HAP-1 (cell line): ENCODE results near the gene TMEM19.

ENCODE experiments used
- DNase-seq, 2 experiments: peaks; one replicate each; pipeline ENCODE4 v3.0.0-alpha.2; 2016 to 2020; ENCODE audit warnings: low spot score in 2 of 2
- H3K27me3 ChIP-seq: fragments of 250-450 bp; sonication (Bioruptor Pico); 2 replicates; pipeline ENCODE4 v1.5.1; 2020; ENCODE audit warnings: low read depth, mild to moderate bottlenecking, moderate library complexity
- H3K36me3 ChIP-seq: fragments of 250-450 bp; sonication (Bioruptor Pico); replicated peaks from 2 replicates; pipeline ENCODE4 v1.5.1; 2020; ENCODE audit warnings: mild to moderate bottlenecking
- H3K4me1 ChIP-seq: fragments of 250-450 bp; sonication (Bioruptor Pico); 2 replicates; pipeline ENCODE4 v1.5.1; 2020; ENCODE audit warnings: mild to moderate bottlenecking
- H3K4me3 ChIP-seq: fragments of 250-450 bp; sonication (Bioruptor Pico); 2 replicates; pipeline ENCODE4 v1.5.1; 2020; ENCODE audit warnings: mild to moderate bottlenecking, moderate library complexity
- H3K9me3 ChIP-seq: fragments of 250-450 bp; sonication (Bioruptor Pico); 2 replicates; pipeline ENCODE4 v1.5.1; 2020; ENCODE audit warnings: mild to moderate bottlenecking, moderate library complexity
- in situ Hi-C: fragments of 300-500 bp; cut with MboI; formaldehyde crosslinking; loops from 3 replicates; pipeline ENCODE4 v1.14.3; 2020; ENCODE audit warnings: low sequenced_read_pairs, inconsistent platforms, mixed read lengths

Gene TMEM19

GRCh38 chr12:71685914-71686657, at the start of gene TMEM19:
TMEM19 (plus strand) TSS chr12:71686082; CDS start chr12:71686681, 599 bp downstream.
- in situ Hi-C loops, result no loop called here
- DNase-seq, result peak; percentile 84 to 88
- Histone ChIP-seq H3K4me3 (peak within 1 kb of the TSS; percentile 53), H3K9me3 (no peaks in the 10 kb centered on the region), H3K4me1 (peaks cover 11% of the 10 kb centered on the region; the same call in 1 of the 2 replicates), H3K36me3 (no peaks in the 10 kb centered on the region), H3K27me3 (no peaks in the 10 kb centered on the region)

GRCh38 chr12:71636704-71637115, 49.2 kb upstream of the TMEM19 start:
- Histone ChIP-seq H3K36me3 (peaks cover 69% of the 10 kb centered on the region), H3K9me3 (no peaks in the 10 kb centered on the region), H3K4me1 (no peaks in the 10 kb centered on the region)

GRCh38 chr12:71638499-71638898, 47.4 kb upstream of the TMEM19 start:
- Histone ChIP-seq H3K27me3 (no peaks in the 10 kb centered on the region), H3K36me3 (peaks cover 66% of the 10 kb centered on the region)
- in situ Hi-C loops, result loop anchor here (25.0 kb wide), 1 partner anchor 201 kb away; the partner anchor contains the start of gene LGR5

More at GRCh38 chr12:71636704-71637115, 49.2 kb upstream of the TMEM19 start:
- no peak overlapping the region for H3K4me3 ChIP-seq
- in situ Hi-C loops, result loop anchor here (25.0 kb wide), 1 partner anchor 199 kb away; the partner anchor contains the start of gene LGR5
- peak; percentile 37 to 75 for DNase-seq
- no peaks in the 10 kb centered on the region for H3K27me3 ChIP-seq

GRCh38 chr12:71639341-71639760, 46.5 kb upstream of the TMEM19 start:
- in situ Hi-C loops, result loop anchor here (25.0 kb wide), 1 partner anchor 202 kb away; the partner anchor contains the start of gene LGR5
- H3K36me3 ChIP-seq, result peaks cover 66% of the 10 kb centered on the region
- no peak for DNase-seq
- no peak overlapping the region for H3K4me3 ChIP-seq
- no peaks in the 10 kb centered on the region for H3K4me1 ChIP-seq
- H3K27me3 ChIP-seq, result no peaks in the 10 kb centered on the region
- H3K9me3 ChIP-seq, result no peaks in the 10 kb centered on the region

More at GRCh38 chr12:71638499-71638898, 47.4 kb upstream of the TMEM19 start:
- Histone ChIP-seq H3K4me3 (no peak overlapping the region), H3K4me1 (no peaks in the 10 kb centered on the region), H3K9me3 (no peaks in the 10 kb centered on the region)
- no peak for DNase-seq

GRCh38 chr12:71640316-71640715, 45.6 kb upstream of the TMEM19 start:
- H3K9me3 ChIP-seq, result no peaks in the 10 kb centered on the region
- no peak for DNase-seq
- H3K4me1 ChIP-seq, result no peaks in the 10 kb centered on the region
- H3K36me3 ChIP-seq, result peaks cover 66% of the 10 kb centered on the region
- H3K4me3 ChIP-seq, result no peak overlapping the region
- no peaks in the 10 kb centered on the region for H3K27me3 ChIP-seq
- in situ Hi-C loops, result loop anchor here (25.0 kb wide), 1 partner anchor 203 kb away; the partner anchor contains the start of gene LGR5

- Histone ChIP-seq H3K4me1 (no peaks in the 10 kb centered on the region), H3K4me3 (no peak overlapping the region), H3K9me3 (no peaks in the 10 kb centered on the region), H3K27me3 (no peaks in the 10 kb centered on the region), H3K36me3 (peaks cover 65% of the 10 kb centered on the region)
- DNase-seq, result no peak
- in situ Hi-C loops, result loop anchor here (25.0 kb wide), 1 partner anchor 204 kb away; the partner anchor contains the start of gene LGR5
Measured at GRCh38 chr12:71641390-71641789, 44.5 kb upstream of the TMEM19 start.

- in situ Hi-C loops, result loop anchor here (25.0 kb wide), 1 partner anchor 205 kb away; the partner anchor contains the start of gene LGR5
- peaks cover 62% of the 10 kb centered on the region for H3K36me3 ChIP-seq
- no peak overlapping the region for H3K4me3 ChIP-seq
- H3K4me1 ChIP-seq, result no peaks in the 10 kb centered on the region
- no peak for DNase-seq
- H3K27me3 ChIP-seq, result no peaks in the 10 kb centered on the region
- no peaks in the 10 kb centered on the region for H3K9me3 ChIP-seq
Measured at GRCh38 chr12:71642264-71642663, 43.6 kb upstream of the TMEM19 start.

- in situ Hi-C loops, result loop anchor here (25.0 kb wide), 1 partner anchor 208 kb away; the partner anchor contains the start of gene LGR5
- Histone ChIP-seq H3K36me3 (peaks cover 52% of the 10 kb centered on the region), H3K27me3 (no peaks in the 10 kb centered on the region), H3K9me3 (no peaks in the 10 kb centered on the region), H3K4me3 (no peak overlapping the region), H3K4me1 (no peaks in the 10 kb centered on the region)
- DNase-seq, result no peak
Measured at GRCh38 chr12:71645268-71645667, 40.6 kb upstream of the TMEM19 start.

GRCh38 chr12:71646512-71646911, 39.4 kb upstream of the TMEM19 start:
- H3K36me3 ChIP-seq, result peaks cover 50% of the 10 kb centered on the region
- no peaks in the 10 kb centered on the region for H3K4me1 ChIP-seq
- no peak overlapping the region for H3K4me3 ChIP-seq
- H3K27me3 ChIP-seq, result no peaks in the 10 kb centered on the region
- DNase-seq, result no peak
- in situ Hi-C loops, result loop anchor here (25.0 kb wide), 1 partner anchor 209 kb away; the partner anchor contains the start of gene LGR5
- no peaks in the 10 kb centered on the region for H3K9me3 ChIP-seq

GRCh38 chr12:71648537-71648936, 37.3 kb upstream of the TMEM19 start:
- in situ Hi-C loops, result loop anchor here (25.0 kb wide), 1 partner anchor 211 kb away; the partner anchor contains the start of gene LGR5
- H3K36me3 ChIP-seq, result peaks cover 52% of the 10 kb centered on the region
- no peaks in the 10 kb centered on the region for H3K4me1 ChIP-seq

GRCh38 chr12:71649401-71649800, 36.5 kb upstream of the TMEM19 start:
- no peaks in the 10 kb centered on the region for H3K27me3 ChIP-seq
- in situ Hi-C loops, result loop anchor here (25.0 kb wide), 1 partner anchor 212 kb away; the partner anchor contains the start of gene LGR5
- peaks cover 8% of the 10 kb centered on the region; the same call in 1 of the 2 replicates for H3K9me3 ChIP-seq
- H3K4me3 ChIP-seq, result no peak overlapping the region
- H3K4me1 ChIP-seq, result no peaks in the 10 kb centered on the region
- peaks cover 47% of the 10 kb centered on the region for H3K36me3 ChIP-seq
- no peak for DNase-seq

More at GRCh38 chr12:71648537-71648936, 37.3 kb upstream of the TMEM19 start:
- Histone ChIP-seq H3K9me3 (no peaks in the 10 kb centered on the region), H3K27me3 (no peaks in the 10 kb centered on the region), H3K4me3 (no peak overlapping the region)
- no peak for DNase-seq

GRCh38 chr12:71652656-71653055, 33.2 kb upstream of the TMEM19 start:
- Histone ChIP-seq H3K9me3 (peaks cover 8% of the 10 kb centered on the region; the same call in 1 of the 2 replicates), H3K36me3 (peaks cover 56% of the 10 kb centered on the region), H3K4me3 (no peak overlapping the region), H3K4me1 (no peaks in the 10 kb centered on the region), H3K27me3 (no peaks in the 10 kb centered on the region)
- DNase-seq, result no peak
- in situ Hi-C loops, result no loop called here

GRCh38 chr12:71653137-71653536, 32.7 kb upstream of the TMEM19 start:
- H3K4me1 ChIP-seq, result no peaks in the 10 kb centered on the region
- H3K9me3 ChIP-seq, result peaks cover 8% of the 10 kb centered on the region; the same call in 1 of the 2 replicates
- no peaks in the 10 kb centered on the region for H3K27me3 ChIP-seq
- in situ Hi-C loops, result no loop called here
- H3K36me3 ChIP-seq, result peaks cover 58% of the 10 kb centered on the region
- DNase-seq, result no peak
- H3K4me3 ChIP-seq, result no peak overlapping the region

GRCh38 chr12:71654200-71654599, 31.7 kb upstream of the TMEM19 start:
- no peaks in the 10 kb centered on the region for H3K4me1 ChIP-seq
- no peak overlapping the region for H3K4me3 ChIP-seq
- peaks cover 68% of the 10 kb centered on the region for H3K36me3 ChIP-seq
- peaks cover 8% of the 10 kb centered on the region; the same call in 1 of the 2 replicates for H3K9me3 ChIP-seq
- DNase-seq, result no peak
- H3K27me3 ChIP-seq, result no peaks in the 10 kb centered on the region
- in situ Hi-C loops, result no loop called here
